B cell (primary cell): ENCODE measurements around the gene ZER1.

Experiments
- EZH2 ChIP-seq: IDR thresholded peaks from 2 replicates; pipeline ENCODE4 v1.6.1; 2012; ENCODE audit warnings: borderline replicate concordance, low read depth, mild to moderate bottlenecking, moderate library complexity, low read length; ENCODE audit not compliant: insufficient read depth, poor library complexity, severe bottlenecking
- TF ChIP-seq, protein P1 (sequence below): fragments of 200-600 bp; IDR thresholded peaks from one replicate; pipeline ENCODE4 v1.8.0; 2022; ENCODE audit warnings: antibody characterized with exemption, mild to moderate bottlenecking

DNA sequence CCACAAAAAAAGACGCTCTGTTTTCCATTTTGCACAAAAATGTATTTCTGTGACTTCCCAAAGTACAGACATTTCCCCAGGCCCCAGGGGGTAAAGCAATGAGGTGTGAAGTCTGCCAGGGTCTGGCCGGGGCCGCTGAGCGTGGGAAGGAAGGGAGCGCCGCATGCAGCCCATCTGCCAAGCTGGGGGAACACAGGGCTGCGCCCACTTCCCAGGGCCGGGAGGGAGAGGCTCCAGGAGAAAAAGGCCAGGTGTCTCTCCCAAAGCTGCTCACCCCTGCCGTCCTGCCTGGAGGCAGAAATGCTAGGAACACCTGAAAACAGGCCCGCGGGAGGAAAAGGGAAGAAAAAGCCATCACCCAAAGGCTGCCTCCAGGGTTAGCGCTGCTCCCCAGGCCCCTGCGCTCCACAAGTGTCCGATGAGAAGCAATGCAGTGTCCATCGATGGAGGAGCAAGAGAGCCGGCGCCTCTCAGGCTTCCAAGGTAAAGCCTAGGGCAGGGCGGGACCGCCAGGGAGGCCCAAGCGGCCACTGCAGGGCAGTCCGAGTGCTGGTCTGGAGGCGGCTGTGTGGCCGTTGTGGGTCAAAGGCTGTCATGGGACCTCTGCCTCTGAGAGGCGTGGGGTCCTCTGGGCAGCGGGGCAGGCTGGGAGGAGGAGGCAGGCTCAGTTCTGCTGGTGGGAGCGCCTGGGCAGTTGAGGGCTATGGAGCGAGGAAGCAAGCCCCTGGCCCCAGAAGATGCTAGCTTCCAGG lies 41.8 kb downstream of the ZER1 start:
- TF ChIP-seq, protein P1, sequence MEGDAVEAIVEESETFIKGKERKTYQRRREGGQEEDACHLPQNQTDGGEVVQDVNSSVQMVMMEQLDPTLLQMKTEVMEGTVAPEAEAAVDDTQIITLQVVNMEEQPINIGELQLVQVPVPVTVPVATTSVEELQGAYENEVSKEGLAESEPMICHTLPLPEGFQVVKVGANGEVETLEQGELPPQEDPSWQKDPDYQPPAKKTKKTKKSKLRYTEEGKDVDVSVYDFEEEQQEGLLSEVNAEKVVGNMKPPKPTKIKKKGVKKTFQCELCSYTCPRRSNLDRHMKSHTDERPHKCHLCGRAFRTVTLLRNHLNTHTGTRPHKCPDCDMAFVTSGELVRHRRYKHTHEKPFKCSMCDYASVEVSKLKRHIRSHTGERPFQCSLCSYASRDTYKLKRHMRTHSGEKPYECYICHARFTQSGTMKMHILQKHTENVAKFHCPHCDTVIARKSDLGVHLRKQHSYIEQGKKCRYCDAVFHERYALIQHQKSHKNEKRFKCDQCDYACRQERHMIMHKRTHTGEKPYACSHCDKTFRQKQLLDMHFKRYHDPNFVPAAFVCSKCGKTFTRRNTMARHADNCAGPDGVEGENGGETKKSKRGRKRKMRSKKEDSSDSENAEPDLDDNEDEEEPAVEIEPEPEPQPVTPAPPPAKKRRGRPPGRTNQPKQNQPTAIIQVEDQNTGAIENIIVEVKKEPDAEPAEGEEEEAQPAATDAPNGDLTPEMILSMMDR = no peak
- no peak for TF ChIP-seq EZH2
